ENCODE measurements around the gene CPTP.

CPTP gene

GRCh38 chr1:1321477-1321876 lies 3.1 kb upstream of the CPTP start:
- Histone ChIP-seq H3K27me3 (ENCODE audit: insufficient read depth, low read length, poor library complexity) (no peaks in the 10 kb centered on the region), H3K4me1 (ENCODE audit: insufficient read depth, low read length) (peaks cover 50% of the 10 kb centered on the region), H3K79me2 (ENCODE audit: insufficient read depth, low read length) (peaks cover 85% of the 10 kb centered on the region), H2AFZ (ENCODE audit: low read depth, low read length) (no peak overlapping the region), H3K4me2 (ENCODE audit: insufficient read depth, low read length) (peak overlapping the region; percentile 50), H3K9me3 (ENCODE audit: insufficient read depth, low read length, severe bottlenecking) (no peaks in the 10 kb centered on the region), H3K27ac (ENCODE audit: low read length) (no peak overlapping the region), H3K4me3 (ENCODE audit: low read depth in 1 of 2, low read length in 2 of 2) (no peak overlapping the region), H3K36me3 (ENCODE audit: insufficient read depth, low read length) (peaks cover 55% of the 10 kb centered on the region), H4K20me1 (ENCODE audit: insufficient read depth, low read length) (peaks cover 75% of the 10 kb centered on the region), H3K9ac (ENCODE audit: low read depth, low read length) (peak overlapping the region; percentile 21; the same call in 1 of the 2 replicates)
- DNase-seq = no peak
- ATAC-seq (ENCODE audit: insufficient read depth, low read depth) = no peak
- TF ChIP-seq CTCF (IDR thresholded peaks at IDR 0.05; ENCODE audit: borderline replicate concordance, extremely low read depth, low read length, poor library complexity, severe bottlenecking) (no peak), EZH2 (IDR thresholded peaks at IDR 0.05; ENCODE audit: borderline replicate concordance, low read depth, low read length, severe bottlenecking) (no peak)

GRCh38 chr1:1322418-1322817 lies 2.2 kb upstream of the CPTP start:
- H3K9me3 ChIP-seq (ENCODE audit: insufficient read depth, low read length, severe bottlenecking) = no peaks in the 10 kb centered on the region
- H2AFZ ChIP-seq (ENCODE audit: low read depth, low read length) = no peak overlapping the region
- peaks cover 86% of the 10 kb centered on the region for H3K79me2 ChIP-seq (ENCODE audit: insufficient read depth, low read length)
- peaks cover 51% of the 10 kb centered on the region for H3K4me1 ChIP-seq (ENCODE audit: insufficient read depth, low read length)
- H3K4me3 ChIP-seq (ENCODE audit: low read depth in 1 of 2, low read length in 2 of 2) = peak overlapping the region in 1 of 2 experiments; percentile 59; a peak in 1 of 4 replicates
- H3K4me2 ChIP-seq (ENCODE audit: insufficient read depth, low read length) = peak overlapping the region; percentile 84
- no peaks in the 10 kb centered on the region for H3K27me3 ChIP-seq (ENCODE audit: insufficient read depth, low read length, poor library complexity)
- H4K20me1 ChIP-seq (ENCODE audit: insufficient read depth, low read length) = peaks cover 78% of the 10 kb centered on the region
- no peak for TF ChIP-seq CTCF (IDR thresholded peaks at IDR 0.05; ENCODE audit: borderline replicate concordance, extremely low read depth, low read length, poor library complexity, severe bottlenecking)
- TF ChIP-seq EZH2 (IDR thresholded peaks at IDR 0.05; ENCODE audit: borderline replicate concordance, low read depth, low read length, severe bottlenecking) = no peak
- H3K9ac ChIP-seq (ENCODE audit: low read depth, low read length) = no peak overlapping the region; the same call in 1 of the 2 replicates
- no peak overlapping the region for H3K27ac ChIP-seq (ENCODE audit: low read length)
- DNase-seq = no peak
- H3K36me3 ChIP-seq (ENCODE audit: insufficient read depth, low read length) = peaks cover 59% of the 10 kb centered on the region
- no peak for ATAC-seq (ENCODE audit: insufficient read depth, low read depth)

- Histone ChIP-seq H3K27me3 (ENCODE audit: insufficient read depth, low read length, poor library complexity) (no peaks in the 10 kb centered on the region), H4K20me1 (ENCODE audit: insufficient read depth, low read length) (peaks cover 75% of the 10 kb centered on the region), H3K27ac (ENCODE audit: low read length) (no peak overlapping the region), H2AFZ (ENCODE audit: low read depth, low read length) (no peak overlapping the region), H3K79me2 (ENCODE audit: insufficient read depth, low read length) (peaks cover 83% of the 10 kb centered on the region), H3K4me1 (ENCODE audit: insufficient read depth, low read length) (peaks cover 51% of the 10 kb centered on the region), H3K9me3 (ENCODE audit: insufficient read depth, low read length, severe bottlenecking) (no peaks in the 10 kb centered on the region), H3K36me3 (ENCODE audit: insufficient read depth, low read length) (peaks cover 60% of the 10 kb centered on the region), H3K4me3 (ENCODE audit: low read depth in 1 of 2, low read length in 2 of 2) (peak overlapping the region in 1 of 2 experiments; percentile 59; a peak in 2 of 4 replicates), H3K9ac (ENCODE audit: low read depth, low read length) (peak overlapping the region; percentile 48), H3K4me2 (ENCODE audit: insufficient read depth, low read length) (peak overlapping the region; percentile 84)
- TF ChIP-seq CTCF (IDR thresholded peaks at IDR 0.05; ENCODE audit: borderline replicate concordance, extremely low read depth, low read length, poor library complexity, severe bottlenecking) (no peak), EZH2 (IDR thresholded peaks at IDR 0.05; ENCODE audit: borderline replicate concordance, low read depth, low read length, severe bottlenecking) (no peak)
- ATAC-seq (ENCODE audit: insufficient read depth, low read depth) (no peak), DNase-seq (no peak)
Measured at GRCh38 chr1:1322952-1323351, 1.6 kb upstream of the CPTP start.

Data from DND-41 (cell line).